Erythroblast (primary cell): ENCODE measurements around the gene SLC25A2.

ENCODE experiments used
- GATA1 ChIP-seq: IDR thresholded peaks from 2 replicates; pipeline ENCODE4 v1.6.1; 2011; ENCODE audit warnings: low read depth, mild to moderate bottlenecking, control low read depth, low read length, moderate library complexity
- POLR2A ChIP-seq: IDR thresholded peaks from 2 replicates; pipeline ENCODE4 v1.6.1; 2011; ENCODE audit warnings: mild to moderate bottlenecking, low read length

- TF ChIP-seq POLR2A (no peak), GATA1 (no peak)
Measured at GRCh38 chr5:141298376-141298775, 5.5 kb downstream of the SLC25A2 start.
